Measurements from ENCODE around the gene SLC29A1. TPM values are rescaled to one million over a fixed set of nuclear protein-coding genes. Genes with fewer than 3 reads are reported as not detected.

SLC29A1 gene
- total and polyA plus RNA-seq, 9 of the 15 experiments (the other 6 are each of a cell fraction or from before 2014, with no cell fraction given): 18.9 to 170 (median 57.7) TPM

- TF ChIP-seq ZBTB26 (CRISPR knock-in tag; IDR thresholded peaks at IDR 0.05) (0 out of 2 replicates have a peak, but pooled peaks have one; percentile 29), REST (IDR thresholded peaks at IDR 0.05; ENCODE audit: borderline replicate concordance) (peak; percentile 26; the same call in 1 of the 2 replicates), REST (CRISPR knock-in tag; IDR thresholded peaks at IDR 0.05; ENCODE audit: low read depth) (no peak), CREM (IDR thresholded peaks at IDR 0.05; ENCODE audit: low read depth) (peak; percentile 39; the same call in 1 of the 2 replicates), ZBTB40 (IDR thresholded peaks at IDR 0.05) (no peak), ZBTB40 (CRISPR knock-in tag; IDR thresholded peaks at IDR 0.05) (0 out of 2 replicates have a peak, but pooled peaks have one; percentile 7), CCNT2 (IDR thresholded peaks at IDR 0.05; ENCODE audit: borderline replicate concordance, extremely low read depth, insufficient read length, low read depth, low read length) (no peak), SMAD4 (CRISPR knock-in tag; conservative IDR thresholded peaks at IDR 0.05) (peak; percentile 43; the same call in 1 of the 2 replicates)
Measured at GRCh38 chr6:44253307-44254101, 30.1 kb downstream of the SLC29A1 start (continued).
